ENCODE measurements around the gene PFDN2. TPM values are rescaled to one million over a fixed set of nuclear protein-coding genes. Genes with fewer than 3 reads are reported as not detected.
"Not testable (repeated sequence)": the region's sequence is repeated elsewhere in the genome, so short reads cannot be mapped to it uniquely, and the experiment has no call there.

The PFDN2 gene
- total and polyA plus RNA-seq, 9 donors: 29.5 to 93.0 (median 73.8) TPM

- H3K27ac ChIP-seq (ENCODE audit: low read length): no peak overlapping the region
- DNase-seq: no peak
- peaks cover 22% of the 10 kb centered on the region for H3K4me1 ChIP-seq (ENCODE audit: control insufficient read depth, insufficient read depth, low read length)
- H3K9me3 ChIP-seq (replicated peaks; ENCODE audit: control insufficient read depth, low read depth, low read length): no peaks in the 10 kb centered on the region
- no peaks in the 10 kb centered on the region for H3K27me3 ChIP-seq (ENCODE audit: control insufficient read depth, insufficient read depth, low read length)
- peaks cover 56% of the 10 kb centered on the region for H3K36me3 ChIP-seq (ENCODE audit: control insufficient read depth, insufficient read depth, low read length)
- no peak overlapping the region for H3K4me3 ChIP-seq (ENCODE audit: low read length)
- no CpG with 5 or more reads among the region's 2 CpGs for WGBS (ENCODE audit: insufficient coverage)
These were observed 9.8 kb upstream of the PFDN2 start for GRCh38 chr1:161127649-161128048.

GRCh38 chr1:161122967-161123366, 5.1 kb upstream of the PFDN2 start:
- 69% methylated on average over 3 of the region's 6 CpGs for whole genome bisulfite sequencing (ENCODE audit: insufficient coverage)
- Histone ChIP-seq H3K36me3 (ENCODE audit: control insufficient read depth, insufficient read depth, low read length) (peaks cover 72% of the 10 kb centered on the region), H3K4me3 (ENCODE audit: low read length) (no peak overlapping the region), H3K27me3 (ENCODE audit: control insufficient read depth, insufficient read depth, low read length) (no peaks in the 10 kb centered on the region), H3K27ac (ENCODE audit: low read length) (no peak overlapping the region), H3K9me3 (replicated peaks; ENCODE audit: control insufficient read depth, low read depth, low read length) (no peaks in the 10 kb centered on the region), H3K4me1 (ENCODE audit: control insufficient read depth, insufficient read depth, low read length) (peaks cover 21% of the 10 kb centered on the region)
- DNase-seq: no peak

- no peak for DNase-seq
These were observed 4.0 kb upstream of the PFDN2 start for GRCh38 chr1:161121834-161122233.

GRCh38 chr1:161121042-161121650, 3.3 kb upstream of the PFDN2 start:
- Histone ChIP-seq H3K36me3 (ENCODE audit: control insufficient read depth, insufficient read depth, low read length) (peaks cover 59% of the 10 kb centered on the region), H3K9me3 (replicated peaks; ENCODE audit: control insufficient read depth, low read depth, low read length) (no peaks in the 10 kb centered on the region), H3K4me3 (ENCODE audit: low read length) (no peak overlapping the region), H3K4me1 (ENCODE audit: control insufficient read depth, insufficient read depth, low read length) (peaks cover 28% of the 10 kb centered on the region), H3K27ac (ENCODE audit: low read length) (no peak overlapping the region), H3K27me3 (ENCODE audit: control insufficient read depth, insufficient read depth, low read length) (no peaks in the 10 kb centered on the region)
- WGBS (ENCODE audit: insufficient coverage): no CpG with 5 or more reads among the region's 3 CpGs
- no peak for DNase-seq

More at GRCh38 chr1:161121834-161122233, 4.0 kb upstream of the PFDN2 start:
- Histone ChIP-seq H3K27me3 (ENCODE audit: control insufficient read depth, insufficient read depth, low read length) (no peaks in the 10 kb centered on the region), H3K9me3 (replicated peaks; ENCODE audit: control insufficient read depth, low read depth, low read length) (no peaks in the 10 kb centered on the region), H3K27ac (ENCODE audit: low read length) (no peak overlapping the region), H3K4me3 (ENCODE audit: low read length) (no peak overlapping the region), H3K36me3 (ENCODE audit: control insufficient read depth, insufficient read depth, low read length) (peaks cover 63% of the 10 kb centered on the region), H3K4me1 (ENCODE audit: control insufficient read depth, insufficient read depth, low read length) (peaks cover 22% of the 10 kb centered on the region)
- WGBS (ENCODE audit: insufficient coverage): 72% methylated on average over 2 of the region's 4 CpGs

GRCh38 chr1:161119092-161119903, 1.5 kb upstream of the PFDN2 start:
- Histone ChIP-seq H3K27ac (ENCODE audit: low read length) (peak overlapping the region; percentile 98), H3K36me3 (ENCODE audit: control insufficient read depth, insufficient read depth, low read length) (peaks cover 50% of the 10 kb centered on the region), H3K4me3 (ENCODE audit: low read length) (no peak overlapping the region), H3K27me3 (ENCODE audit: control insufficient read depth, insufficient read depth, low read length) (no peaks in the 10 kb centered on the region), H3K4me1 (ENCODE audit: control insufficient read depth, insufficient read depth, low read length) (peaks cover 28% of the 10 kb centered on the region), H3K9me3 (replicated peaks; ENCODE audit: control insufficient read depth, low read depth, low read length) (no peaks in the 10 kb centered on the region)
- WGBS (ENCODE audit: insufficient coverage): 55% methylated on average over 9 of the region's 10 CpGs
- peak; percentile 86 for DNase-seq

- not testable (repeated sequence) for DNase-seq; H3K27me3 ChIP-seq (ENCODE audit: control insufficient read depth, insufficient read depth, low read length); H3K9me3 ChIP-seq (replicated peaks; ENCODE audit: control insufficient read depth, low read depth, low read length); H3K4me3 ChIP-seq (ENCODE audit: low read length); H3K27ac ChIP-seq (ENCODE audit: low read length)
- H3K36me3 ChIP-seq (ENCODE audit: control insufficient read depth, insufficient read depth, low read length): peaks cover 19% of the 10 kb centered on the region
- peaks cover 28% of the 10 kb centered on the region for H3K4me1 ChIP-seq (ENCODE audit: control insufficient read depth, insufficient read depth, low read length)
- WGBS (ENCODE audit: insufficient coverage): 90% methylated on average over 5 of the region's 6 CpGs
These were observed 1.9 kb downstream of the PFDN2 start for GRCh38 chr1:161115961-161116360.

- Histone ChIP-seq H3K4me1 (ENCODE audit: control insufficient read depth, insufficient read depth, low read length) (peaks cover 26% of the 10 kb centered on the region), H3K4me3 (ENCODE audit: low read length) (no peak overlapping the region), H3K27me3 (ENCODE audit: control insufficient read depth, insufficient read depth, low read length) (no peaks in the 10 kb centered on the region), H3K27ac (ENCODE audit: low read length) (no peak overlapping the region), H3K36me3 (ENCODE audit: control insufficient read depth, insufficient read depth, low read length) (peaks cover 12% of the 10 kb centered on the region), H3K9me3 (replicated peaks; ENCODE audit: control insufficient read depth, low read depth, low read length) (no peaks in the 10 kb centered on the region)
- 94% methylated on average over 10 of the region's 12 CpGs for WGBS (ENCODE audit: insufficient coverage)
- DNase-seq: no peak
These were observed 2.6 kb downstream of the PFDN2 start for GRCh38 chr1:161115132-161115711.

- Histone ChIP-seq H3K9me3 (replicated peaks; ENCODE audit: control insufficient read depth, low read depth, low read length) (no peaks in the 10 kb centered on the region), H3K36me3 (ENCODE audit: control insufficient read depth, insufficient read depth, low read length) (peaks cover 5% of the 10 kb centered on the region), H3K27me3 (ENCODE audit: control insufficient read depth, insufficient read depth, low read length) (no peaks in the 10 kb centered on the region), H3K4me3 (ENCODE audit: low read length) (no peak overlapping the region), H3K4me1 (ENCODE audit: control insufficient read depth, insufficient read depth, low read length) (peaks cover 22% of the 10 kb centered on the region), H3K27ac (ENCODE audit: low read length) (no peak overlapping the region)
- no CpG with 5 or more reads among the region's 2 CpGs for WGBS (ENCODE audit: insufficient coverage)
- DNase-seq: no peak
These were observed 3.3 kb downstream of the PFDN2 start for GRCh38 chr1:161114556-161114955.

- Histone ChIP-seq H3K9me3 (replicated peaks; ENCODE audit: control insufficient read depth, low read depth, low read length) (no peaks in the 10 kb centered on the region), H3K27me3 (ENCODE audit: control insufficient read depth, insufficient read depth, low read length) (no peaks in the 10 kb centered on the region), H3K36me3 (ENCODE audit: control insufficient read depth, insufficient read depth, low read length) (peaks cover 2% of the 10 kb centered on the region), H3K4me1 (ENCODE audit: control insufficient read depth, insufficient read depth, low read length) (peaks cover 15% of the 10 kb centered on the region), H3K27ac (ENCODE audit: low read length) (no peak overlapping the region), H3K4me3 (ENCODE audit: low read length) (no peak overlapping the region)
- no peak for DNase-seq
- WGBS (ENCODE audit: insufficient coverage): 100% methylated on average over 1 of the region's 1 CpG
These were observed 3.9 kb downstream of the PFDN2 start for GRCh38 chr1:161113915-161114314.

GRCh38 chr1:161111527-161111926, 6.3 kb downstream of the PFDN2 start:
- DNase-seq: no peak
- Histone ChIP-seq H3K27ac (ENCODE audit: low read length) (no peak overlapping the region), H3K27me3 (ENCODE audit: control insufficient read depth, insufficient read depth, low read length) (no peaks in the 10 kb centered on the region), H3K9me3 (replicated peaks; ENCODE audit: control insufficient read depth, low read depth, low read length) (no peaks in the 10 kb centered on the region), H3K4me1 (ENCODE audit: control insufficient read depth, insufficient read depth, low read length) (peaks cover 4% of the 10 kb centered on the region), H3K36me3 (ENCODE audit: control insufficient read depth, insufficient read depth, low read length) (peaks cover 2% of the 10 kb centered on the region), H3K4me3 (ENCODE audit: low read length) (no peak overlapping the region)
- no CpG with 5 or more reads among the region's 2 CpGs for WGBS (ENCODE audit: insufficient coverage)

Data from muscle of leg (tissue), 11 donors.